8988T (cell line): Measurements from ENCODE around the gene ENO1.
"Not testable (repeated sequence)": the region's sequence is repeated elsewhere in the genome, so short reads cannot be mapped to it uniquely, and the experiment has no call there.

Experiments used
- DNase-seq: peaks from one replicate; pipeline ENCODE4 v3.0.0; 2011

ENO1 gene

GRCh38 chr1:8892026-8892425 is 13.5 kb upstream of the ENO1 start:
- DNase-seq, result no peak

GRCh38 chr1:8891401-8891800 is 12.9 kb upstream of the ENO1 start:
- no peak for DNase-seq

- DNase-seq, result no peak
Measured at GRCh38 chr1:8889925-8890785, 11.7 kb upstream of the ENO1 start.

GRCh38 chr1:8889103-8889846 is 10.8 kb upstream of the ENO1 start:
- no peak for DNase-seq

GRCh38 chr1:8886589-8886988 is 8.1 kb upstream of the ENO1 start:
- DNase-seq, result no peak

- DNase-seq, result not testable (repeated sequence)
Measured at GRCh38 chr1:8886031-8886524, 7.6 kb upstream of the ENO1 start.

- not testable (repeated sequence) for DNase-seq
Measured at GRCh38 chr1:8884105-8884504, 5.6 kb upstream of the ENO1 start.

- no peak for DNase-seq
Measured at GRCh38 chr1:8883491-8883890, 5.0 kb upstream of the ENO1 start.

GRCh38 chr1:8879922-8880676 is 1.6 kb upstream of the ENO1 start:
- no peak for DNase-seq

- no peak for DNase-seq
Measured at GRCh38 chr1:8879464-8879921, 1.0 kb upstream of the ENO1 start.

- DNase-seq, result peak; percentile 75
Measured at GRCh38 chr1:8878698-8879463, 395 bp upstream of the ENO1 start.

- DNase-seq, result no peak
Measured at GRCh38 chr1:8876087-8876486, 2.4 kb downstream of the ENO1 start.

- DNase-seq, result no peak
Measured at GRCh38 chr1:8875216-8875861, 3.1 kb downstream of the ENO1 start.

- no peak for DNase-seq
Measured at GRCh38 chr1:8874230-8875201, 4.0 kb downstream of the ENO1 start.

GRCh38 chr1:8873506-8874229 is 4.8 kb downstream of the ENO1 start:
- peak; percentile 67 for DNase-seq

- DNase-seq, result no peak
Measured at GRCh38 chr1:8873001-8873400, 5.5 kb downstream of the ENO1 start.

GRCh38 chr1:8871965-8872399 is 6.5 kb downstream of the ENO1 start:
- no peak for DNase-seq

- no peak for DNase-seq
Measured at GRCh38 chr1:8871539-8871935, 6.9 kb downstream of the ENO1 start.

- DNase-seq, result no peak
Measured at GRCh38 chr1:8870616-8871538, 7.6 kb downstream of the ENO1 start.
